Gastrocnemius medialis (tissue), 4 donors: ENCODE measurements around the gene SERPINH1.

Source experiments
- POLR2A ChIP-seq, 2 donors: fragments of 450-650 bp; IDR thresholded peaks; one replicate each; pipeline ENCODE4 v1.6.1; 2017; ENCODE audit warnings: antibody characterized with exemption in 2 of 2, mild to moderate bottlenecking in 2 of 2, moderate library complexity in 2 of 2
- TF ChIP-seq, protein P1 (sequence below), 5 experiments: fragments of 450-650 bp in 3 of 5; fragments of 200-600 bp in 2 of 5; sonication (generic) in 2 of 5; IDR thresholded peaks in 4 of 5; conservative IDR thresholded peaks in 1 of 5; 1 replicate in 4 of 5; 2 replicates in 1 of 5; pipeline ENCODE4 v1.5.1; 2016 to 2019; ENCODE audit warnings: antibody characterized with exemption in 5 of 5, mild to moderate bottlenecking in 3 of 5, moderate library complexity in 3 of 5

DNA sequence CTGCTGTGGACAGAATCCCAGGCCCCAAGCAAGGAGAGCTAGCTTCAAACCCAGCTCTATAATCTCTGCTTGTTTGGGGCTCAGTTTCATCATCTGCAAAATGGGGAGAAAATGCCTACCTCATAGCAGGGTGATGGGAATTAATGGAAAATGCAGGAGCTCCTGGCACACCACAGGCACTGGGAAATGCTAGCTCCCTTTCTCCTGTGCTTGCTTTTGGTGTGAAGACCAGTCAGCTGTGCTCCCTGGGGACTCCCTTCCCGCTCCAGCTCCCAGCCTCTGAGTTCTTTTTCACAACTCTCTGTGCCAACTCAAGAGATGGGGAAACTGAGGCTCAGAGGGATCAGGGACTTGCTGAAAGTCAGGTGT, 8.2 kb upstream of the SERPINH1 start:
- TF ChIP-seq POLR2A (IDR thresholded peaks at IDR 0.05), result no peak
- TF ChIP-seq, protein P1, sequence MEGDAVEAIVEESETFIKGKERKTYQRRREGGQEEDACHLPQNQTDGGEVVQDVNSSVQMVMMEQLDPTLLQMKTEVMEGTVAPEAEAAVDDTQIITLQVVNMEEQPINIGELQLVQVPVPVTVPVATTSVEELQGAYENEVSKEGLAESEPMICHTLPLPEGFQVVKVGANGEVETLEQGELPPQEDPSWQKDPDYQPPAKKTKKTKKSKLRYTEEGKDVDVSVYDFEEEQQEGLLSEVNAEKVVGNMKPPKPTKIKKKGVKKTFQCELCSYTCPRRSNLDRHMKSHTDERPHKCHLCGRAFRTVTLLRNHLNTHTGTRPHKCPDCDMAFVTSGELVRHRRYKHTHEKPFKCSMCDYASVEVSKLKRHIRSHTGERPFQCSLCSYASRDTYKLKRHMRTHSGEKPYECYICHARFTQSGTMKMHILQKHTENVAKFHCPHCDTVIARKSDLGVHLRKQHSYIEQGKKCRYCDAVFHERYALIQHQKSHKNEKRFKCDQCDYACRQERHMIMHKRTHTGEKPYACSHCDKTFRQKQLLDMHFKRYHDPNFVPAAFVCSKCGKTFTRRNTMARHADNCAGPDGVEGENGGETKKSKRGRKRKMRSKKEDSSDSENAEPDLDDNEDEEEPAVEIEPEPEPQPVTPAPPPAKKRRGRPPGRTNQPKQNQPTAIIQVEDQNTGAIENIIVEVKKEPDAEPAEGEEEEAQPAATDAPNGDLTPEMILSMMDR (IDR thresholded peaks at IDR 0.05 in 4 of 5, conservative IDR thresholded peaks at IDR 0.05 in 1 of 5), result no peak
